Measurements from ENCODE around the gene VEGFA. TPM values are rescaled to one million over a fixed set of nuclear protein-coding genes. Genes with fewer than 3 reads are reported as not detected.

The VEGFA gene
- total RNA-seq, 4 donors from 2014 or later, result 28.0 to 107 (median 80.8) TPM

DNA sequence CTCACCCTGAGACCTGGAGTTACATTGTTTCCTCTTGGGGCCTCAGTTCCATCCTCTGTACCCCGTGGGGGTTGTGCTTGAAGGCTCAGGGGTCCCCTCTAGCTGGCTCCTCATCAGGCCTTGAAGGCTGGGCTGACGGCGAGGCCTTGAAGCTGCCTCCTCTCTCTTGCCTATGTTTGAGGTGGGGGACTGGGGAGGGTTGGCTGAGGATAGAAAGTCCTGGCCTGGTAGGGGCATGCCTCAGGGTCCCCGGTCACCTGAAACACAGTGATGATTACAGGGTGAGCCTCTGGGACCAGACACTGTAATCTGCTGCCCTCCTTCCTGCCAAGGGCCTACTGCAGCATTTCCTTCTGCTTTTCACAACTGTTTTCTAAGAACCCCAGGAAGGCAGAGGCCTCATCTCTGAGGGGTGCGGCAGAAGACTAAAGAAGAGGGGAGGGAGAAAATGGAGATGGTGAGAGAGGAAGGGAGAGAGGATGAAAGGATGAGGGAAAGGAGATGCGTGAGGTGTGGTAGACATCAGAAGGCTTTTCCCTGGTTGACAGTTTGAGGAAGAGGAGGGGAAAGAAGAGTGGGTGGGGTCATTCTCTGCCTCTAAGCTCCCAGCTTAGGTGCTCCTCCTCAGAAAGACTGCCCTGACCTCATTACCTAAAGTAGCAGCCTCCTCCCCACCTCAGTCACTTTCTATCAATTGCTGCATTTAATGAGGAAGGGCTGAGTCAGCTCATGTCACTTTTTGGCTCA lies 29.7 kb downstream of the VEGFA start:
- 69 to 73% methylated on average over 3 to 6 of the region's 6 CpGs for WGBS, 2 donors
- no peak overlapping the region for H3K4me3 ChIP-seq
- DNase-seq, result no peak
- intact Hi-C loops (cut with DNase I), result no loop called here
- TF ChIP-seq, protein P1, sequence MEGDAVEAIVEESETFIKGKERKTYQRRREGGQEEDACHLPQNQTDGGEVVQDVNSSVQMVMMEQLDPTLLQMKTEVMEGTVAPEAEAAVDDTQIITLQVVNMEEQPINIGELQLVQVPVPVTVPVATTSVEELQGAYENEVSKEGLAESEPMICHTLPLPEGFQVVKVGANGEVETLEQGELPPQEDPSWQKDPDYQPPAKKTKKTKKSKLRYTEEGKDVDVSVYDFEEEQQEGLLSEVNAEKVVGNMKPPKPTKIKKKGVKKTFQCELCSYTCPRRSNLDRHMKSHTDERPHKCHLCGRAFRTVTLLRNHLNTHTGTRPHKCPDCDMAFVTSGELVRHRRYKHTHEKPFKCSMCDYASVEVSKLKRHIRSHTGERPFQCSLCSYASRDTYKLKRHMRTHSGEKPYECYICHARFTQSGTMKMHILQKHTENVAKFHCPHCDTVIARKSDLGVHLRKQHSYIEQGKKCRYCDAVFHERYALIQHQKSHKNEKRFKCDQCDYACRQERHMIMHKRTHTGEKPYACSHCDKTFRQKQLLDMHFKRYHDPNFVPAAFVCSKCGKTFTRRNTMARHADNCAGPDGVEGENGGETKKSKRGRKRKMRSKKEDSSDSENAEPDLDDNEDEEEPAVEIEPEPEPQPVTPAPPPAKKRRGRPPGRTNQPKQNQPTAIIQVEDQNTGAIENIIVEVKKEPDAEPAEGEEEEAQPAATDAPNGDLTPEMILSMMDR (IDR thresholded peaks at IDR 0.05), result no peak
- TF ChIP-seq POLR2A (IDR thresholded peaks at IDR 0.05), result no peak
- H3K9me3 ChIP-seq, result no peaks in the 10 kb centered on the region
- H3K36me3 ChIP-seq, result no peaks in the 10 kb centered on the region
- peaks cover 15 to 64% (median 18%) of the 10 kb centered on the region in 3 donors for H3K4me1 ChIP-seq
- no peaks in the 10 kb centered on the region for H3K27me3 ChIP-seq
- H3K27ac ChIP-seq, result peak overlapping the region; percentile 38 to 80 (median 65)

DNA sequence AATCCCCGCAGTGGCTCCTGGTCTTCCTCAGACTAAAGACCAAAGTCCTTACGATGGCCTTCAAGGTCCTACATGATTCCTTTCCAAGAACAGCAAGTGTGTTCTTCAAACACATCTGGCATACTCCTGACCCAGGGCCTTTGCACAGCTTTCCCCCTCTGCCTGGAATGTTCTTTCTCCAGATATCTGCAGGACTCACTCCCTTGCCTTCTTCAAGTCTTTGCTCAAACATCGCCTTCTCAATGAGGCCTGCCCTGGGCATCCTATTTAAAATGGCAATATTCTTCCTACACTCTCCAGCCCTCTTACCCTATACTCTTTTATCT lies 30.2 kb downstream of the VEGFA start:
- Histone ChIP-seq H3K4me1 (peaks cover 15 to 64% (median 18%) of the 10 kb centered on the region in 3 donors), H3K36me3 (no peaks in the 10 kb centered on the region), H3K4me3 (no peak overlapping the region), H3K9me3 (no peaks in the 10 kb centered on the region), H3K27me3 (no peaks in the 10 kb centered on the region), H3K27ac (peak overlapping the region in 2 of 4 donors; percentile 80)
- intact Hi-C loops (cut with DNase I), result no loop called here
- TF ChIP-seq, protein P1 (IDR thresholded peaks at IDR 0.05), result no peak
- WGBS, 2 donors, result 59 to 74% methylated on average over 3 of the region's 3 CpGs
- no peak for DNase-seq

DNA sequence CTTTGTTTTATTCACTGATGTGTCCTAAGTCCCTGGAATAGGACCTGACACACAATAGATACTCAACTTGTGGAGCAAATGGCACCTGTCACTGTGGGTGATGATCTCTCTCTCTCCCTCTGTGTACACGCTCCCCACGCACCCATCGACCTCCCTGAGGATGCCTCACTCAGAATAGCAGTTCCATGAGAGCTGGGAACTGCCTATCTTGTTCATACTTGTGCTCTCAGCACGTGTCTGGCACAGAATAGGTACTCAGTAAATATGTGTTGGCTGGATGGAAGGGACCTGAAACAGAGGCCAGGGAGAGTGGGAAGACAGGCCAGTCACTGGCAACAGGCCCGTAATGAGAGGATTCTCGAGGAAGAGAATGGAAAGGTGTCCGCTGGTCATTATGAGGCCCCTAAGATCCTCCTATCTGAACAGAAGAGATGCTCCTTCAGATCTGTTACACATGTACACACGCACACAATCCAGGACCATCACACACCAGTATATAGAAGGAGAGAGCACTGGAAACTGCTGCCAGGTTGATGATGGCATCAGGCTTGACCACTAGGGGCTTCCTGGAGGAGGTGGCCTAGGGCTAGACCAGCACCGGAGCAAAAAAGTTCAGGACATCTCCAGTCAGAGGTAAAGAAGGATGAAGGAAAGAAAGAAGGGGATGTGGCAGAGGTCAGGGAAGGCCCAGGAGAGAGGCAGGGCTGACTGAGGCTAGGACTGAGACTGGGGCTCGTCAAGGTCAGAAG lies 30.9 kb downstream of the VEGFA start:
- Histone ChIP-seq H3K4me1 (peaks cover 15 to 64% (median 18%) of the 10 kb centered on the region in 3 donors), H3K27ac (no peak overlapping the region), H3K27me3 (no peaks in the 10 kb centered on the region), H3K4me3 (no peak overlapping the region), H3K9me3 (no peaks in the 10 kb centered on the region), H3K36me3 (no peaks in the 10 kb centered on the region)
- WGBS, 2 donors, result 69 to 79% methylated on average over 7 of the region's 10 CpGs
- intact Hi-C loops (cut with DNase I), result no loop called here
- no peak for DNase-seq
- TF ChIP-seq, protein P1 (IDR thresholded peaks at IDR 0.05), result no peak
- TF ChIP-seq POLR2A (IDR thresholded peaks at IDR 0.05), result no peak

DNA sequence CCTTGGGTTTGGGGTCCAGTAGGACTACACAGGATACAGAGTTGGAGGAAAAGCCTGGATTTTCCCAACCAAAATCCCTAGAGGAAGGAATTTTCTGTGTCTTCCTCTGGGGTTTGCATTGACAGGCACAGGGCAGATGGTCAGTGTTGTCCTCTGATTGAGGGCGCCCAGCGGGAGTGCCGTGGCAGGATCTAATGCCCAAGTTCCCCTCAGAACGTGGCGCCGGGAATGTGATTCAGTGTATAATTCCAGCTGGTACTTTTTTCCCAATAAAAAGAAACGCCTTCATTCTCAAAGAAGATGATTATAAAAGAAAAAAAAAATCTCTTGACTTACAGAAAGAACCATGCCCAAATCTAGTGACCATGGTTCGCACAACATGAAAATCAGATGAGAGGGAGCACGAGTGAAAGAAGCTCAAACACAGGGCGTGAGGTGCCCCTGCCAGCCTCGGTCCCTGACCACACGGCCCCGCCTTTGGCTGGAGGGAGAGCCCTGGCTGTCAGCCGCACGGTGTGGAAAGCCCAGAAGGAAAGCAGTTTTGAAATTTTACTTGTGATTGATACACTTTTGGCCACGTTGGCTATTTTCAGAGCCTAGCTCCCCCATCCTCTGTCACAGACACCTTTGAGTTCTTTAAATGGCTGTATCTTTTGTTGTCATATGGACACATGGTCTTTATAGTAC lies 31.6 kb downstream of the VEGFA start:
- intact Hi-C loops (cut with DNase I), result no loop called here
- DNase-seq, result no peak
- Histone ChIP-seq H3K27ac (no peak overlapping the region), H3K27me3 (no peaks in the 10 kb centered on the region), H3K36me3 (no peaks in the 10 kb centered on the region), H3K4me1 (peaks cover 15 to 64% (median 18%) of the 10 kb centered on the region in 3 donors), H3K4me3 (no peak overlapping the region), H3K9me3 (no peaks in the 10 kb centered on the region)
- no peak for TF ChIP-seq POLR2A (IDR thresholded peaks at IDR 0.05)
- TF ChIP-seq, protein P1 (IDR thresholded peaks at IDR 0.05), result no peak
- 72 to 74% methylated on average over 16 of the region's 16 CpGs for WGBS, 2 donors

Data from esophagus squamous epithelium (tissue), 5 donors.